Fibroblast of skin of right biceps (primary cell): ENCODE results near the gene CCDC177.

Experiments
- DNase-seq: peaks from one replicate; pipeline ENCODE4 v3.0.0-alpha.2; 2013

The CCDC177 gene

DNA sequence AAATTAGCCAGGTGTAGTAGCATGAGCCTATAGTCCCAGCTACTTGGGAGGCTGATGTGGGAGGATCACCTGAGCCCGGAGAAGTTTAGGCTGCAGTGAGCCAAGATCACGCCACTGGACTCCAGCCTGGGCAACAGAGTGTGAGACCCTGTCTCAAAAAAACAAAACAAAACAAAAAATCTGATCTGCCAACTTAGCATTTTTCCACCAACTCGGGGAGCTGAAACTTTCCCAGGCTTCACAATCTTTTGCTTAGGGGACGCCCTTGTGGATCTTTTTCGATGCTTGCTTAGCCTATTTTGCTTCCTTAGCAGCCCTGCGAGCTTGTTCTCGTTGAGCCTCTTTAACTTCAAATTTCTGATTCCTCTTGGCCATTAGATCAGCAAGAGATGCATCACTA lies 13.8 kb downstream of the CCDC177 start:
- no peak for DNase-seq

DNA sequence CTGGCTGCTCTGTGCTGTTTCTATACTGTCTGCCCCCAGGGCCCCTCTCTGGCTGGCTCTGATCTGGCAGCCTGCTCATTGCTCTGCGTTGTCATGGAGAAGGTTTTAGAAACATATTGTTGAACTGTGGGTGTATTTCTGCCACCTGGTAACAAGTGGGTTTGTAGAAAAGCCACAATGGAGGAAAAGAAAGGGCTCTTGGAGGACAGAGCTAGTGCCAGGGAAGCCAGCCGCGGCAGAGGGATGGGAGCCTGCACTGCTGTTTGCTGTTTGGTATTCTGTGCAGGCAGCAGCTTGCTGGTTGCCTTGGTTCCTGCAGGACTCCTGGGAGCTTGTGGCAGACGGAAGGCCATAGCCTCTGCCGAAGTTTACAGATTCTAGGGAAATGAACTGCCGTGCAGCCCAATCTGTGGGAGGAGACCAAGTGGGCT lies 15.1 kb downstream of the CCDC177 start:
- no peak for DNase-seq

DNA sequence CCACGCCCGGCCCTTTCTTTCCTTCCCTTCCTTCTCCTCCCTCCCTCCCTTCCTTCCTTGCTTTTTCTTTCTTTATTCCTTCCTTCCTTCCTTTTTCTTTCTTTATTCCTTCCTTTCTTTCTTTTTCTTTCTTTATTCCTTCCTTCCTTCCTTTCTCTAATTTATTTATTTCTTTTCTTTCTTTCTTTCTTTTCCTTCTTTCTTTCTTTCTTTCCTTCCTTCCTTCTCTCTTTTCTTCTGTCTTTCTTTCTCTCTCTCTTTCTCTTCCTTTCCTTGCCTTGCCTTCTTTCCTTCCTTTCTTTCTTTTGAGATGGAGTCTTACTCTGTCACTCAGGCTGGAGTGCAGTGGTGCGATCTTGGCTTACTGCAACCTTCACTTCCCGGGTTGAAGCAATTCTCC lies 15.9 kb downstream of the CCDC177 start:
- DNase-seq = no peak

DNA sequence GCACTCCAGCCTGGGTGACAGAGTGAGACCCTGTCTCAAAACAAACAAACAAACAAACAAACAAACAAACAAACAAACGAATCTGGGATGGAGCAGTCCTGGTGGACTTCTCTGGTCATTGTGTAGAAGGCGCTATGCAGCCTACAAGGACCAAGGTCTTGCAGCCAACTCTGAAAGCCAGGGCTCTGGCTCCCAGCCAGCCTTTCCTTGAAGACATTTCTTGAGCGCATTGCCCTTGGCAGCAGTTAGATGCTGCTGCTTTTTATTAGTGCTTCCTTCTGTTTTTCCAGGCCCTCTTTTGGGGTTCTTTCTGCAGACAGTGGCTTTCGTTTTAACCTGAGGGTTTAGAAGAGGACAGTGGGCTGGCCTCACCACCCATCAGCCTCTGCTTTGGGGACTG lies 20.2 kb downstream of the CCDC177 start:
- no peak for DNase-seq

DNA sequence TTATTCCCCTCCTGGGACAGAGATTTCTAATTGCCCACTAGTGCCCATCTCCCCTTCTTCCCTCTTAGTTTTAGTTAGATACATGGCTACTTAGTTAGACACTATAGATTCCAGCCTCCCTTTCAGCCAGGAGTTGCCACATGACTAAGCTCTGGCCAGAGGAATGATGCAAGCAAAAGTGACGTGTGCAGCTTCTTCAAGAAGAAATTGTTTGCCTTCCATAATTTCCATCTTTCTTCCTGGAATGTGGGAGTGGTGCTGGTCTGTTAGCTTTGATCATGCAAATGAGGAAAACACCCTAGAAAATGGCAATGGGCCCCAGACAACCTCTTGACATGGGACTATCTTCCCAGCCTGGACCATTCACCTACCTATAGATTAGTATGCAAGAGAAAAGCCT lies 21.4 kb downstream of the CCDC177 start:
- DNase-seq = peak; percentile 67

DNA sequence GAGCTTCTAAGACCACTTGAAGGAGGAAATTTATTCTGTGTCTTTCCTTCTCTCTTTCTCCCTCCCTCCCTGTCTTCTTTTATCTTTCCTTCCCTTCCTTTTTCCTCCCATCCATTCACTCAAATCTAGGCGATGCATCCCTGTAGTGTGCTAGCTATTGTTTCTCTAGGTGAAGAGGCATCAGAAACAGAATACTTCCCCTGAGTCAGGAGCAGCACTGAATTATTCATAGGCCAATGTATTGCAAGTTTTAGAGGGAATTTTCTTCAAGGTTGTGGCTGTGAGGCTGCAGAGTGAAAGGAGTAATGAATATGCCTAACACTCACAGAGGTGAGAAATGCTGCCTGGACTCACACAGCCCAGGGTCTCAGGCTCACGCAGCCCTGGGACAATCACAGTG lies 23.2 kb downstream of the CCDC177 start:
- no peak for DNase-seq

DNA sequence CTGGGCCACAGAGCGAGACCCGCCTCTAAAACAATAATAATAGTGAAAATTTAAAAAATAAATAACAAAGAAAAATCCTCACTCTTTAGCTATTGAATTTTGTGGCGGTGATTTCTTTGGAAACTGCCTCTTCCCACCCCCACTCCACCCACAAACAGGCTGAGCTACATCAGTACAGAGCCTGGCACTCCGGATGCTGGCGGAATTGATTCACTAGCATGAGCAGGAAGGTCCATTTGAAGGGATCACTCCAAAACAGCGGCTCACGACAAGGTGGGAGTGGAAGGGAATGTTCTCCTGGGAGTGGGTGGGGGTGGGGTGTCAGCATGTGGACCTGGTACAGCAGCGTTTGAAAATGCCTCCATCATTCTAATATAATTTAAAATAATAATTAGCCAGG lies 26.1 kb downstream of the CCDC177 start:
- no peak for DNase-seq

DNA sequence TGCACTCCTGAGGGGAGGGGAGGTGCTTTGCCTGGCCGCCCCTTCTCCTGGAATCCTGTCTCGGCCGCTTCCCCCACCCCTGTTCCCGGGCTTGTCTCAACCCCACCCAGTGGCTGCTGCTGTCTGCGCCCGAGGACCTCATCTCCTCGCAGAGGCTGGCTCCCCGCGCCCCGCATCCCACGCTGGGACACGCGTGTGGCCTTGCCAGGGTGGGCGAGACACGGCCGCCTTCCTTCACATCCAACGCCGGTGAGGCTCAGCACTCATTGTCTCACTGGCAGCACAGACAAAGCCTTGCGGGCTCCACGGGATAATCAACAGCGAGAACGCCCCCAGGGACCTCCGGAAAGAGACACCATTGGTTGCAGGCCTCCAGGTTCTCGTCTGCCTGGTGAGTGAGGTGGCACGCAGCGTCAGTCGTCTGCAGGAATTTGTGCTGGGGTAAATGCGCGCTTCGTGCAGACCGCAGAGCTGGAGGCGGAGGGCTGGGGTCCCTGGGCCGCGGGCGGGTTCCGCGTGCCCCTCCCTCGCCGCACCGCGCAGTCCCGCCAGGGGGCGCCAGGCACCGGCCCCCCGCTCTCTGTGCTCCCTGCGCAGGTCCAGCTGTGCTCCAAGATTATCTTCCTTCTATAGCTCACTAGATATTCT lies 26.8 kb downstream of the CCDC177 start:
- peak; percentile 52 for DNase-seq

DNA sequence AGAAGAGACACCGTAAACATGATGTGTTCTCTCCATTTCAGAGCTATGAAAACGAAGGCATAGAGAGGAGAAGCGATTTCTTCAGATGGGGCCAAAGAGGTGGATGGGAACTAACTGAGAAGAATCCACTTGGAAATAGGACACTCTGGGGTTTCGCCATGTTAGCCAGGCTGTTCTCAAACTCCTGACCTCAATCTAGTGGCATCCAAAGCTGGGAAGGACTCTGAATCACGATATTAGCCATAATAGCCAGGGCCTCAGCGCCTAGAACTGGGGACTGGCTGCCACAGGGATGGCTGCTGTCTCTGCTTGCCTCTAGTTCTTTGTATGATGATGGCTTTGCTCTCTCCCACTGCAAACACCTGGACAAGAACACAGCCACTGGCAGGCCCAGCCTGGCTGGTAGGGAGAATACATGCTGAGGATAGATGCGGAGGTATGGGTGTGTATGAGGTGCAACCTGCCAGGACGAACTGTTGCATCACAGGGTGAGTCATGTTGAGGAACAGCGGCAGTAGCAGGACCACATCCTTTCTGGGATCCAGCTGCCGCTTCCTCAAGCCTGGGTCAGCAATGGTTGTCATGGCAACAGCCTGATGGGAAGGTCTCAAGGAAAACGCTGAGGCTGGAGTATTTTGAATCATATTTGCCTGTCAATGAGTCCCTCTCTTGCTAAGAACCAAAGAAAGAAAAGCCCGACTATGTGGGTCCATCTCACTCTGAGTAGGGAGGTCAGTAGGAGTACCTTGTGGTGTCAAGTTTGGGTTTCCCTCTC lies 31.1 kb downstream of the CCDC177 start:
- DNase-seq = peak; percentile 90

DNA sequence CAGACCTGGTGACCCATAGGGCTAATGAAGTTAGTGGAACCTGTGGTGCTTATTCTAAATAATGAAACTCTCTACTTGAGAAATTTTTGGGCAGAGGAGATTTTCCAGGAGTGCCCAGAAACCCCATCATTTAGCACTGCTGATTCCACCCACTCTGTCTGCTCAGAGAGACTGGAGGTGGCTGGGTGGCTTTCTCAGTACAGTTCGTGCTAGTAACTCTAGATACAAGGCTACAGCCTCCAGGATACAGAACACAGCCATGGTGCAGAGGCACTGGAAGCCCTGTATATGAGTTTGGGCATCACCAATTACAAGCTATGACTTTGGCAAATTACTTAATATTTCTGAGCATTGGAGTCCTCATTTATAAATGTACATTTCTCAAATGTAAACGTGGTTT lies 32.4 kb downstream of the CCDC177 start:
- no peak for DNase-seq

DNA sequence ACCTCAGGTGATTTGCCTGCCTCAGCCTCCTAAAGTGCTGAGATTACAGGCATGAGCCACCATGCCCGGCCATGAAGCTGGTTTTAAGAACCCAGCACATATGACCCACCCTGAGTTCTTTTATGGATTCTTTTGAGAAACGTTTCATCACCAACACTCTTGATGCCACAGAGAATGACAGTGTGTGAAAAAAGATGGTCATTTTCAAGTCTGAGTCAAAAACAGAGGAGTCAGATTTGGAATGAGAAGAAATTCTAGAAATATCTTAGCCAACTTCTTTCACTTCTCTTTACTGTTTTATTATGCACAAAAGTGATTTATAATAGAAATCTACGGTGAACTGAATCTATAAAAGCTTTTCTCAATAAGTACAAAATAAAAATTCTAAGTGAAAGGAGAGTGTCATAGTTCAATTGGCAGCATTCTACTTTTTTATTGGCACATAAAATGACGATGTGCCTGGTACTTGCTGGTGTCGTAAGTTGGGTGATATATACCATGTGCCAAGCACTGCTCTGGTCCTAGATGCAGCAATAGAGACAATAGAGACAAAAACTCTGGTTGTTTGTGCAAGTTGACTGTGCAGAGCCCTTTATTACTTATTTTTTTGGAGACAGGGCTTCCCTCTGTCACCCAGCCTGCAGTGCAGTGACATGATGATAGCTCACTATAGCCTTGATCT lies 33.9 kb downstream of the CCDC177 start:
- no peak for DNase-seq

DNA sequence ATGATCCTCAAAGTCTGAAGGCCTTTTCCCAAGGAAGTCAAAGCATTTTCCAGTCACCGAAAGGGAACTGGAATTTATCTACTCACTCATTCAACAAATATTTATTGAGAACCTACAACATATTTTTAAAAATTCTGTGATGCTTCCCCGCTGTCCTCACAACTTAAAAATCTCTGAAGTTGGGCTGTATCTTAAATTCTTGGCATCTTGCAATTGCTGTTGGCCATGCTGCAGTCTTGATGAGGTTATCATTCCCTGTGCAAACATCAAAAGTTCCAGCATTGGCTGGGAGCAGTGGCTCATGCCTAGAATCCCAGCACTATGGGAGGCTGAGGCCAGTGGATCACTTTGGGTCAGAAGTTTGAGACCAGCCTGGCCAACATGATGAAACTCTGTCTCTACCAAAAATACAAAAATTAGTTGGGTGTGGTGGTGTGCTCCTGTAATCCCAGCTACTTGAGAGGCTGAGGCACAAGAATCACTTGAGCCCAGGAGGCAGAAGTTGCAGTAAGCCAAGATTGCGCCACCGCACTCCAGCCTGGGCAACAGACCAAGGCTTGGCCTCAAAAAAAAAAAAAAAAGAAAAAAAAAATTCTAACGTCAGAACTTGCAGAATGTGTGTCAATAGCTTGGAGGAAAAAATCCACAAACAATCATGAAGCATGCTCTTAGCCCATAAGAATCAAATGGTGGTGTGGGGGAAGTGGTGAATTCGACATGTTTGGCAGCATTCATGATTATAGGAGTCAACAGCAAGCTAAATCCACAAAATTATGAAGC lies 34.9 kb downstream of the CCDC177 start:
- peak; percentile 41 for DNase-seq

DNA sequence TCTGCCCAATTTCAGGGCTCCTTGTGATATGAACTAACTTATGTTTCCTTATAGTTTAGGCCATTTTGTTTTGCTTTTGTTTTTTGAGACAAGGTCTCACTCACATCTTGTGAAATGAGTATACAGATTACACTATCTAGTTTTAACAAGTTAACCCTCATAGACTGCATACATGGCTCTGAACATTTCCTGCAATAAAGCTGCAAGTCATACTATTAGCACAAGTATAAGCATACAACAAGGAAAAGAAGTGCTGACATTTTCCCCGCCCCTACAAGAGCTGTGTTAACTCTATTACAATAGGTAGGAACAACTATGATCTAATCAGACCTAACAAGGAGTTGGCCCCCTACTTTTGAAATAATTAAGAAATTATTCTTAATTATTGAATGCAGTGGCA lies 35.9 kb downstream of the CCDC177 start:
- no peak for DNase-seq

DNA sequence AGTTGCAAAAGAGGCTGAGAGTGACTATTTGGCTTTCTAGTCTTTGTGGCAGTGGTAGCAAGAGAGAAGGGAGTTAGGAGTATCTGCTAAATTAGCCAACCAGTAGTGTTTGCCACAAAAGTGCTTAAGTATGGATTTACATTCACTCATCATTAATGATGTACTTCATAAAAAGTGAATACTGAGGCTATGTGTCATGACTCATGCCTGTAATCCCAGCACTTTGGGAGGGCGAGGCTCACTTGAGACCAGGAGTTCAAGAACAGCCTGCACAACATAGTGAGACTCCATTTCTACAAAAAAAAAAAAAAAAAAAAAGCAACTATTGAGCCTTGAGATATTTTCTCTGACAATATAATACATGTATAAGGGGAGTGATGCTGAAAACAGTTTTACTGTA lies 36.8 kb downstream of the CCDC177 start:
- DNase-seq = no peak

DNA sequence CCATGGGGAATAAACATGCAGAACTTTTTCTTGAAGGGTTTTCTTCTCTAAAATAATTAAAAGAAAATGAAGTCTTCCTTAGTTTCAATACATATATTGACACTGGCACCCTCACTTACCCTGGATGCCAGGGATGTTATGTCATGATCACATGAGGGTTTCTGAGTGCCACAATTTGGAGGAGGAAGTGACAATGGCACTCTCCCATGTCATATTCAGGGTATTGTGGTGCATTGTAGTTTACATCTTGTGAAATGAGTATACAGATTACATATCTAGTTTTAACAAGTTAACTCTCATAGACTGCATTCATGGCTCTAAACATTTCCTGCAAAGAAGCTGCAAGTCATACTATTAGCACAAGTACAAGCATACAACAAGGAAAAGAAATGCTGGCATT lies 37.7 kb downstream of the CCDC177 start:
- no peak for DNase-seq

DNA sequence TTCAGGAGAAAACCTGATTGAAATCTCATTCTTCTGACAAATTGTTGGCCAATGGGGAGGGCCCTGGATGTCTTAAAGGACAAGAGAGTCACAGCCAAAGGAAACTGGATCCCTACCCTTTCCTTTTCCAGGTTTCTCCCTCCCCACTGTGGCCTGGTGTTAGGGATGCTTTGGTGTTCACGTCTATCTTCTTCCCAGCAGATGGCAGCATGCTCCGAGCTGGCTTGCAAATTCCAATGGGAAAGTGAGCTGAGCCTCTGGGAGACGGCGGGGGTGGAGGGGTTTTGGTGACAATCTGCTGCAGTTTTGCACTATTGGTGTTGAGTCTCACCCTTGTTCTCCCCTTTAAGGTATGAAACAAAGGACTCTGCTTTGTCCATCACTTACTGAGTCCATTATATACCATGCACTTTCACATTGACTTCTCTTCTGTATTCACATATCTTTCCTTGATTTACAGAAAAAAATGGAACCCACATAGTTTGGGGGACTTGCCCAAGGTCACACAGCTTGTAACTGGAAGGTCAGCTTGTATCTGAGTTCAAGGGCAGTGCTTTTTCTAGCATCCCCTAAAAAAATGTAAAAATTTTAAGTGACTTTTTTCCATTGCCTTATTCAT lies 39.3 kb downstream of the CCDC177 start:
- peak; percentile 57 for DNase-seq

DNA sequence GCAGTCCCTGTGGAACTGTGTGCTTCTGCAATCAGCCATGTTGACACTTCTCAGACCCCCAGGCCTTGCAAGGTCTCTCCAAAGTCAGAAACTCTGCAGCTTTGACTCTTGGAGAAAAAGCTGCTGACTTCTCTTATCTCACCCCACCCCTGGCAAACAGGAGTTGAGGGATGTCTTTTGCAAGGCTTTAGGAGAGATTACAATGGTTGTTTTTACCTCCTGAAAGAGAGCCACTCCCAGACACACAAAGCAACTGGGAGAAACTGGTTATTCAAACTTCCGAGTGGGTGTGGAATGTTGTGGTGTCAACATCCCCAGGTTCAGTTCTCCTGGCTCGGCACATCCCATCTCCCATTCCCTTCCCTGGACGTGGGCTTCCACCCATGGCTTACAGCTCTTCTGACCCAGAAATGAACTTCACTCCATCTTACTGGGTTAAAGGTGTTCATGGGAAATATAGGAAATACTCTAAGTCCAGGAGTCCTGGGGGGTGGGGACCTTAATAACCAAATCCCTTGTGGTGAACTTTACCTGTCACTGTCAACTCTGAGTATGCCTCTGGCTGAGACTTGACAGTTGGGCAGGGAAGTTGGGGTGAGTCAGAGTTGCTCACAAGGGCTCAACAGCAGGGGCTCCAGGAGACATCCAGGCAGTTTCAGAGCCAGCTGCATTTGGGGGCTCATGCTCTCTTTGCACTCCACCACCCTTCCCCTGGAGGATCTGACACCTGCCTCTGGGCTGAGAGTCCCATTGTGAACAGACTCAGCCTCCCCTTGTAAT lies 41.9 kb downstream of the CCDC177 start:
- no peak for DNase-seq

DNA sequence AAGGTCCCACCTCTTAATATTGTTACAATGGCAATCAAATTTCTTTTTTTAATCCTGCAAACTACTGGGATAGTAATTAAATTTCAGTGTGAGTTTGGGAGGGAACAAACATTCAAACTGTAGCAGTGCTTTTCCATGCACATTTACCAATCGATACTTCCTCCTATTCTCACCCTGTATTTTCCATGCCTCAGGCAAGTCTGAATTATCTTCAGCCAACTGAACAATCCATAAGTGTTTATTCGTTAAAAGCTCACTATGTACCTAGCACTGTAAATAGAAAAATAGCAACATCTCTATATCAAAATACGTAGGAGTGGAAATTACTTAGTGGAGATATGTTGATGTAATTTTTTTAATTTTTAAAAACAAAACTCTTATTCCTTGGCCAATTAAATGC lies 43.5 kb downstream of the CCDC177 start:
- no peak for DNase-seq

DNA sequence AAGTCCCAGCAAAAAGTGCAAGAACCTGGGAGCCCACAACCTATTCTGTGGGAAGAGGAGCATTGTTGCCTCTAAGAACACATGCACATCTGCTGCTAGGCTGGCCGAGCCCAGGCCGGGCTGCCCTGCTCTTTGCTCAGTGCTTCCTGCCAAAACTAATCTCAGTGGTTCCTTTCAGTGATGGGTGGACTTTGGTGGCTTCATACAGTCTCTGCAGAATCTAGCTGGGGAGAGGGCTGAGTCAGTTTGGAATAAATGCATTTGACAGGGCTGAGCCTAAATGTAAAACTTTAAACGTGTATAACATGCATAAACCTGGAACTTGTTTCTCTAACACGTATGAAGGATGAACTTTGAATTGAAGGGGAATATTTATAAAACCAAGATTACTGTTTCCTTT lies 44.6 kb downstream of the CCDC177 start:
- DNase-seq = no peak

DNA sequence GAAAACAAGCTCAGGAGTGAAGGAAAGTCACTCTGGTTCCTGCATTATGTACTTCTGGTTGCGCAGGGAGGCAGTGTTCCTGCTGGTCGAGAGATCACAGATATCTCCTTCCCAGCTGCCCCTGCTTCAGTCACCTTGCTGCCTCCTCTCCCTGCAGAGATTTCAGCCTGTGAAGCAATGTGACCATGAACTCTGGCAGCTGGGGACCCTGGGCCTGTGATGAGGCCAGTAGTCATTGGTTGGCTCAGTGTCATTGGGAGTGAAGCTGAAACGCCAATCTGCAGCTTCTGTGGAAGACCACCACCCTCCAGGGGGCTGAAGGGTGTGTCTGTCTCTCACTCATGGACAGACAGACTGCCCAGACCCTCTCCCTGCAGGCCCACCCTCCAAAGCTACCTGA lies 45.1 kb downstream of the CCDC177 start:
- no peak for DNase-seq

DNA sequence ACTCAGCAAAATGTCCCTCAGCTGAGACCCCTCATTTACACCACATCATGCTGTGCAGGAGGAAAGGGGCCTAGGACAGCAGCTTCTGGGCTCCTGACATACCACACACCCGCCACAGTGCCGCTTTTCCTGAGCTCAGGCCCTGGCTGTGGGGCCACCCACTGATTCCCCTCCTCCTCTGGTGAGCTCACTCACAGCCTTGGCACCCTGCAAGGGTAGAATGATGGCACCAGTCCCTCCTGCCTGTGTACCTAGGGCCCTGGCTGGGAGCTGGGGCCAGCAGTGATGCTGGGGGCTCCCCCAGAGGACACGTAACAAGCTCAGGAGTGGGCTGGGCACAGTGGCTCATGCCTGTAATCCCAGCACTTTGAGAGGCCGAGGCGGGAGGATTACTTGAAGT lies 45.7 kb downstream of the CCDC177 start:
- DNase-seq = no peak

DNA sequence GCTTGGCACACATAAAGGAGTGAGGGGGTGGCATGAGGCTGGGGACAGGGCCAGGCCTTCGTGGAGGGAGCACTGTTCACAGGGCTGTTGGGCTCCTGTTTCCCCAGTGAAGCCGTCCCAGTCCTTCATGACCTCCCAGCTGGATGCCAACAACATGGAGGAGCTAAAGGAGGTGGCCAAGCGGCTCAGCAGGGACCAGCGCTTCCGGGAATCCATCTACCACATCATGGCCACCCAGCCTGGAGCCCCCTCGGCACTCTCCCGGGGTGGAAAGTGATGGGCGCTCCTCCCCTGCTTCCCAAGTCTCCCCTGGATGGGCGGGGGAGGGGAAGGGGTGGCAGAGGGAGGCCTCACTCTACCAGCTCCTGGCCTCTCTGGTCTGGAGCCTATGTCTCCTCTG lies 46.5 kb downstream of the CCDC177 start:
- no peak for DNase-seq
